Neural cell (in vitro differentiated cells): ENCODE data around the gene MNDA. TPM values are rescaled to one million over a fixed set of nuclear protein-coding genes. Genes with fewer than 3 reads are reported as not detected.

ENCODE experiments used
- H2AFZ ChIP-seq: fragments of 200-600, 300-800 bp; sonication (generic), shearing (Covaris generic); 2 replicates; pipeline ENCODE4 v1.6.0; 2014; ENCODE audit warnings: low read depth, mild to moderate bottlenecking, antibody characterized with exemption, low read length, moderate library complexity
- H3F3A ChIP-seq: fragments of 200-600 bp; shearing (Covaris generic); 2 replicates; pipeline ENCODE4 v1.6.1; 2016; ENCODE audit warnings: mild to moderate bottlenecking, moderate library complexity, mixed read lengths, antibody characterized with exemption, low read length; ENCODE audit not compliant: insufficient read depth, poor library complexity, severe bottlenecking
- H3K27ac ChIP-seq: fragments of 200-600, 300-800 bp; sonication (generic), shearing (Covaris generic); 2 replicates; pipeline ENCODE4 v1.5.1; 2014; ENCODE audit warnings: mild to moderate bottlenecking, low read length, moderate library complexity
- H3K27me3 ChIP-seq: fragments of 300-800, 200-600 bp; sonication (generic), shearing (Covaris generic); 2 replicates; pipeline ENCODE4 v1.6.0; 2014; ENCODE audit warnings: mild to moderate bottlenecking, low read depth, low read length, moderate library complexity; ENCODE audit not compliant: insufficient read depth
- H3K36me3 ChIP-seq: fragments of 300-800, 200-600 bp; sonication (generic), shearing (Covaris generic); 2 replicates; pipeline ENCODE4 v1.5.1; 2014; ENCODE audit warnings: mild to moderate bottlenecking, antibody characterized with exemption, low read length, moderate library complexity; ENCODE audit not compliant: insufficient read depth
- H3K4me2 ChIP-seq: fragments of 300-800, 200-600 bp; sonication (generic), shearing (Covaris generic); 2 replicates; pipeline ENCODE4 v1.6.0; 2014; ENCODE audit warnings: mild to moderate bottlenecking, low read length
- H3K4me3 ChIP-seq: fragments of 300-800, 200-600 bp; sonication (generic), shearing (Covaris generic); 2 replicates; pipeline ENCODE4 v1.5.1; 2014; ENCODE audit warnings: mild to moderate bottlenecking, low read length, moderate library complexity
- H3K79me2 ChIP-seq: fragments of 200-600 bp; shearing (Covaris generic); replicated peaks from 2 replicates; pipeline ENCODE4 v1.6.0; 2014; ENCODE audit warnings: mild to moderate bottlenecking, low read length, moderate library complexity; ENCODE audit not compliant: insufficient read depth
- H3K9ac ChIP-seq: fragments of 300-800, 200-600 bp; sonication (generic), shearing (Covaris generic); 2 replicates; pipeline ENCODE4 v1.6.1; 2016; ENCODE audit warnings: mild to moderate bottlenecking, low read length, mixed read lengths
- H3K9me2 ChIP-seq: fragments of 200-600 bp; shearing (Covaris generic); 2 replicates; pipeline ENCODE4 v1.6.1; 2016; ENCODE audit warnings: mild to moderate bottlenecking, low read length, mixed read lengths; ENCODE audit not compliant: insufficient read depth
- H3K9me3 ChIP-seq: fragments of 200-600, 300-800 bp; sonication (generic), shearing (Covaris generic); 2 replicates; pipeline ENCODE4 v1.6.1; 2016; ENCODE audit warnings: mild to moderate bottlenecking, mixed run types, low read length, moderate library complexity, mixed read lengths
- H4K20me1 ChIP-seq: fragments of 200-600 bp; shearing (Covaris generic); 2 replicates; pipeline ENCODE4 v1.6.1; 2016; ENCODE audit warnings: mild to moderate bottlenecking, mixed run types; ENCODE audit not compliant: insufficient read depth
- EP300 ChIP-seq: fragments of 450-650 bp; conservative IDR thresholded peaks from 2 replicates; pipeline ENCODE4 v1.6.1; 2014; ENCODE audit warnings: antibody characterized with exemption, mild to moderate bottlenecking, moderate library complexity; ENCODE audit not compliant: poor library complexity, severe bottlenecking
- EZH2 ChIP-seq: fragments of 200-600, 300-800 bp; shearing (Covaris generic), sonication (generic); IDR thresholded peaks from 2 replicates; pipeline ENCODE4 v1.6.1; 2014; ENCODE audit warnings: antibody characterized with exemption, low read length, borderline replicate concordance, mild to moderate bottlenecking; ENCODE audit not compliant: insufficient read depth, poor library complexity, severe bottlenecking
- MXI1 ChIP-seq: fragments of 450-650 bp; conservative IDR thresholded peaks from 2 replicates; pipeline ENCODE4 v1.6.1; 2014; ENCODE audit warnings: antibody characterized with exemption, mild to moderate bottlenecking; ENCODE audit not compliant: poor library complexity, severe bottlenecking
- POLR2AphosphoS5 ChIP-seq: IDR thresholded peaks from 2 replicates; pipeline ENCODE4 v1.6.1; 2012
- RAD21 ChIP-seq: fragments of 450-650 bp; conservative IDR thresholded peaks from 2 replicates; pipeline ENCODE4 v1.6.1; 2014; ENCODE audit warnings: antibody characterized with exemption, mild to moderate bottlenecking, moderate library complexity
- REST ChIP-seq: IDR thresholded peaks from 2 replicates; pipeline ENCODE4 v1.6.1; 2012; ENCODE audit warnings: borderline replicate concordance
- SMC3 ChIP-seq: fragments of 450-650 bp; conservative IDR thresholded peaks from 2 replicates; pipeline ENCODE4 v1.6.1; 2014; ENCODE audit warnings: antibody characterized with exemption, mild to moderate bottlenecking, moderate library complexity; ENCODE audit not compliant: poor library complexity
- TAF1 ChIP-seq: IDR thresholded peaks from 2 replicates; pipeline ENCODE4 v1.6.1; 2012; ENCODE audit warnings: low read depth
- polyA plus RNA-seq: library from polyadenylated mRNA; depleted of rRNA; stranded (reverse); fragments of >200 nt; gene quantifications from 2 replicates; pipeline ENCODE4 v1.2.3, GENCODE V29; 2014
- TF ChIP-seq, protein P1 (sequence below): fragments of 450-650 bp; IDR thresholded peaks from 2 replicates; pipeline ENCODE4 v1.5.1; 2014; ENCODE audit warnings: antibody characterized with exemption, mild to moderate bottlenecking, moderate library complexity; ENCODE audit not compliant: poor library complexity, severe bottlenecking

Gene MNDA
- polyA plus RNA-seq, 1 donor from 2014 or later = not detected

- H3K4me3 ChIP-seq = no peak overlapping the region
- no peaks in the 10 kb centered on the region for H3K9me2 ChIP-seq
- no peaks in the 10 kb centered on the region for H3F3A ChIP-seq
- no peak overlapping the region for H2AFZ ChIP-seq
- H3K27me3 ChIP-seq = no peaks in the 10 kb centered on the region
- H3K79me2 ChIP-seq = no peaks in the 10 kb centered on the region
- TF ChIP-seq, protein P1, sequence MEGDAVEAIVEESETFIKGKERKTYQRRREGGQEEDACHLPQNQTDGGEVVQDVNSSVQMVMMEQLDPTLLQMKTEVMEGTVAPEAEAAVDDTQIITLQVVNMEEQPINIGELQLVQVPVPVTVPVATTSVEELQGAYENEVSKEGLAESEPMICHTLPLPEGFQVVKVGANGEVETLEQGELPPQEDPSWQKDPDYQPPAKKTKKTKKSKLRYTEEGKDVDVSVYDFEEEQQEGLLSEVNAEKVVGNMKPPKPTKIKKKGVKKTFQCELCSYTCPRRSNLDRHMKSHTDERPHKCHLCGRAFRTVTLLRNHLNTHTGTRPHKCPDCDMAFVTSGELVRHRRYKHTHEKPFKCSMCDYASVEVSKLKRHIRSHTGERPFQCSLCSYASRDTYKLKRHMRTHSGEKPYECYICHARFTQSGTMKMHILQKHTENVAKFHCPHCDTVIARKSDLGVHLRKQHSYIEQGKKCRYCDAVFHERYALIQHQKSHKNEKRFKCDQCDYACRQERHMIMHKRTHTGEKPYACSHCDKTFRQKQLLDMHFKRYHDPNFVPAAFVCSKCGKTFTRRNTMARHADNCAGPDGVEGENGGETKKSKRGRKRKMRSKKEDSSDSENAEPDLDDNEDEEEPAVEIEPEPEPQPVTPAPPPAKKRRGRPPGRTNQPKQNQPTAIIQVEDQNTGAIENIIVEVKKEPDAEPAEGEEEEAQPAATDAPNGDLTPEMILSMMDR = no peak
- TF ChIP-seq REST = no peak
- no peak for TF ChIP-seq SMC3
- no peak for TF ChIP-seq TAF1
- TF ChIP-seq MXI1 = no peak
- no peak for TF ChIP-seq RAD21
- TF ChIP-seq POLR2AphosphoS5 = no peak
- TF ChIP-seq EZH2 = no peak
- TF ChIP-seq EP300 = no peak
- H3K9ac ChIP-seq = no peak overlapping the region
- H3K9me3 ChIP-seq = no peaks in the 10 kb centered on the region
- H3K27ac ChIP-seq = no peak overlapping the region
- no peaks in the 10 kb centered on the region for H4K20me1 ChIP-seq
- no peaks in the 10 kb centered on the region for H3K36me3 ChIP-seq
- no peak overlapping the region for H3K4me2 ChIP-seq
Measured at GRCh38 chr1:158809256-158809655, 21.9 kb upstream of the MNDA start.

- no peak overlapping the region for H3K4me3 ChIP-seq
- H3K79me2 ChIP-seq = no peaks in the 10 kb centered on the region
- no peaks in the 10 kb centered on the region for H3F3A ChIP-seq
- H3K9me3 ChIP-seq = no peaks in the 10 kb centered on the region
- H3K9ac ChIP-seq = no peak overlapping the region
- H3K4me2 ChIP-seq = no peak overlapping the region
- H3K9me2 ChIP-seq = no peaks in the 10 kb centered on the region
- no peak overlapping the region for H3K27ac ChIP-seq
- no peaks in the 10 kb centered on the region for H4K20me1 ChIP-seq
- H3K27me3 ChIP-seq = no peaks in the 10 kb centered on the region
- no peak overlapping the region for H2AFZ ChIP-seq
- H3K36me3 ChIP-seq = no peaks in the 10 kb centered on the region
- TF ChIP-seq TAF1 (no peak), EZH2 (no peak), SMC3 (no peak)
- TF ChIP-seq, protein P1 = no peak
Measured at GRCh38 chr1:158809862-158810261, 21.3 kb upstream of the MNDA start.
